OCI-LY7 (cell line): ENCODE data around the gene CLN5.
A peak's percentile ranks its signal among the peaks of the same experiment; 100 is the strongest.

Experiments used
- EZH2phosphoT487 ChIP-seq: fragments of 200-600 bp; sonication (generic); IDR thresholded peaks from 2 replicates; pipeline ENCODE4 v1.6.1; 2018; ENCODE audit warnings: low read depth, borderline replicate concordance, mild to moderate bottlenecking, mixed run types, antibody characterized with exemption, low read length, moderate library complexity, mixed read lengths
- TF ChIP-seq, protein P1 (sequence below): fragments of 200-600 bp; sonication (generic); conservative IDR thresholded peaks from 2 replicates; pipeline ENCODE4 v1.5.1; 2014; ENCODE audit warnings: mild to moderate bottlenecking, antibody characterized with exemption, low read length, moderate library complexity, mixed read lengths

DNA sequence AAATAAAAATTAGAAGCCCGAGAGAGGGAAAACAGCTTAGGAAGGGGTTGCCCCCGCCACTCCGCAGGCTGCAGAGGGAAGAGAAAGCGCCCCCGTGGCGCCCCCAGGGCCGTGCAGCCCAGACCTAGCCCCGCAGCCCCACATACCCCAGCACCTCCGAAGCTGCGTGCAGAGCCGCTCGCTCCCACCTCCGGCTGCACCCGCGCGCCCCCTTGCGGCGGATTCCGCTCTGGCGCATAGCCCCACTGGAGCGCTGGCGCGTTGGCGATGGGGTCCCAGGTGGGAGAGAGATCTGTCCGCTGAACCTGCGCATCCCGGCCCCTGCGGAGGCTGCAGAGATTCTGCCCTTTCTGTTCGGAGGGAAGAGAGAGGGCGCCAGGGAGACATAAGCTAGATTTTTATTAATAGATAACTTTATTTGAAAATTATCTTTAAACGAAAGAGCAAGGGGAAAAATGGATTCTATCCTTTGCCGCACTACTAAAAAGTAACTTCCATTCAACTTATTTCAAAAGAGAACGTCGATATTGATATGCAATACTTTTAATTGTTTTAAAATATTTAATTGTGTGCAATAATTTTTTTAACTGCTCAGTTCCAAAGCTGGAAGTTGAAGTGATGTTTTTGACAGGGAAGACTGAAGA is 11.7 kb upstream of the CLN5 start:
- TF ChIP-seq, protein P1, sequence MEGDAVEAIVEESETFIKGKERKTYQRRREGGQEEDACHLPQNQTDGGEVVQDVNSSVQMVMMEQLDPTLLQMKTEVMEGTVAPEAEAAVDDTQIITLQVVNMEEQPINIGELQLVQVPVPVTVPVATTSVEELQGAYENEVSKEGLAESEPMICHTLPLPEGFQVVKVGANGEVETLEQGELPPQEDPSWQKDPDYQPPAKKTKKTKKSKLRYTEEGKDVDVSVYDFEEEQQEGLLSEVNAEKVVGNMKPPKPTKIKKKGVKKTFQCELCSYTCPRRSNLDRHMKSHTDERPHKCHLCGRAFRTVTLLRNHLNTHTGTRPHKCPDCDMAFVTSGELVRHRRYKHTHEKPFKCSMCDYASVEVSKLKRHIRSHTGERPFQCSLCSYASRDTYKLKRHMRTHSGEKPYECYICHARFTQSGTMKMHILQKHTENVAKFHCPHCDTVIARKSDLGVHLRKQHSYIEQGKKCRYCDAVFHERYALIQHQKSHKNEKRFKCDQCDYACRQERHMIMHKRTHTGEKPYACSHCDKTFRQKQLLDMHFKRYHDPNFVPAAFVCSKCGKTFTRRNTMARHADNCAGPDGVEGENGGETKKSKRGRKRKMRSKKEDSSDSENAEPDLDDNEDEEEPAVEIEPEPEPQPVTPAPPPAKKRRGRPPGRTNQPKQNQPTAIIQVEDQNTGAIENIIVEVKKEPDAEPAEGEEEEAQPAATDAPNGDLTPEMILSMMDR: peak; percentile 82
- TF ChIP-seq EZH2phosphoT487: no peak
